Stimulated activated CD4-positive, alpha-beta T cell treated with anti-CD3 and anti-CD28 coated beads, Interleukin-12 subunit alpha, Interleukin-12 subunit beta, amount 100 ng/mL, for 48 hours (primary cell): ENCODE measurements around the gene OPN5.

Experiments used
- DNase-seq, 3 donors: peaks; one replicate each; pipeline ENCODE4 v3.0.0-alpha.2; 2020; ENCODE audit warnings: low read depth in 2 of 3, low spot score in 1 of 3

The OPN5 gene

GRCh38 chr6:47852727-47853126 is 70.9 kb downstream of the OPN5 start:
- no peak for DNase-seq

- DNase-seq: no peak
These were observed 71.9 kb downstream of the OPN5 start for GRCh38 chr6:47853766-47854165.

GRCh38 chr6:47854971-47855370 is 73.1 kb downstream of the OPN5 start:
- no peak for DNase-seq

GRCh38 chr6:47859175-47859574 is 77.3 kb downstream of the OPN5 start:
- DNase-seq: no peak

- no peak for DNase-seq
These were observed 80.9 kb downstream of the OPN5 start for GRCh38 chr6:47862731-47863130.

DNA sequence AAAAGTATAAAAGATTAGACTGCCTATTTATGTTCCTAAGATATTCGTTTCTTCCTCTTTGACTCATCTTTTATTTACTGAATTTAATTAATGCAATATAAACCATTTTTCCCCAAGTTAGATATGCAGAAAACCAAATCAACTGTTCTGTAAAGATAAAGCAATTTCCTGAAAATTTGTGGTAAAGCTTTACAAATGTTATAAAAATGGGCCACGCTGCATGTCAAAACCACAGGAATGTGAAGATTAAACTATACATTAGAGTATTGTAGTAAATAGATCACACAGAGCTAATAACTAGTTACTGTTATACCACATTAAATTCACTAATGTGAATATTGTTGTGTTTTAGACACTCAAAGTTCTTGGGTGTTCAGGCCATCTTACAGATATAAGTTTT is 83.4 kb downstream of the OPN5 start:
- DNase-seq: no peak

GRCh38 chr6:47875593-47875992 is 93.8 kb downstream of the OPN5 start:
- DNase-seq: no peak
